HCT116 (cell line): ENCODE results near the gene WASL.

Experiments
- CEBPB ChIP-seq: IDR thresholded peaks from 2 replicates; pipeline ENCODE4 v1.6.1; 2012; ENCODE audit warnings: low read depth
- ELF1 ChIP-seq: IDR thresholded peaks from 2 replicates; pipeline ENCODE4 v1.6.1; 2012; ENCODE audit warnings: low read depth, borderline replicate concordance
- JUND ChIP-seq: IDR thresholded peaks from 2 replicates; pipeline ENCODE4 v1.6.1; 2012
- POLR2A ChIP-seq: IDR thresholded peaks from 2 replicates; pipeline ENCODE4 v1.7.0; 2011; ENCODE audit warnings: borderline replicate concordance; ENCODE audit not compliant: insufficient read depth, insufficient read length; ENCODE audit errors: extremely low read depth
- REST ChIP-seq: IDR thresholded peaks from 2 replicates; pipeline ENCODE4 v1.6.1; 2012; ENCODE audit warnings: low read depth
- SP1 ChIP-seq: IDR thresholded peaks from 2 replicates; pipeline ENCODE4 v1.6.1; 2012; ENCODE audit warnings: low read depth
- TF ChIP-seq, protein P1 (sequence below), 3 experiments: fragments of 200-600 bp in 1 of 3; sonication (generic) in 1 of 3; IDR thresholded peaks in 2 of 3; conservative IDR thresholded peaks in 1 of 3; 2 replicates each; pipeline ENCODE4 v1.5.1; 2012 to 2017; ENCODE audit warnings: low read depth in 2 of 3, low read length in 2 of 3, antibody characterized with exemption in 1 of 3, borderline replicate concordance in 1 of 3, control low read depth in 1 of 3, mild to moderate bottlenecking in 1 of 3, mixed read lengths in 1 of 3, mixed run types in 1 of 3, moderate library complexity in 1 of 3; ENCODE audit not compliant: insufficient read depth in 1 of 3

DNA sequence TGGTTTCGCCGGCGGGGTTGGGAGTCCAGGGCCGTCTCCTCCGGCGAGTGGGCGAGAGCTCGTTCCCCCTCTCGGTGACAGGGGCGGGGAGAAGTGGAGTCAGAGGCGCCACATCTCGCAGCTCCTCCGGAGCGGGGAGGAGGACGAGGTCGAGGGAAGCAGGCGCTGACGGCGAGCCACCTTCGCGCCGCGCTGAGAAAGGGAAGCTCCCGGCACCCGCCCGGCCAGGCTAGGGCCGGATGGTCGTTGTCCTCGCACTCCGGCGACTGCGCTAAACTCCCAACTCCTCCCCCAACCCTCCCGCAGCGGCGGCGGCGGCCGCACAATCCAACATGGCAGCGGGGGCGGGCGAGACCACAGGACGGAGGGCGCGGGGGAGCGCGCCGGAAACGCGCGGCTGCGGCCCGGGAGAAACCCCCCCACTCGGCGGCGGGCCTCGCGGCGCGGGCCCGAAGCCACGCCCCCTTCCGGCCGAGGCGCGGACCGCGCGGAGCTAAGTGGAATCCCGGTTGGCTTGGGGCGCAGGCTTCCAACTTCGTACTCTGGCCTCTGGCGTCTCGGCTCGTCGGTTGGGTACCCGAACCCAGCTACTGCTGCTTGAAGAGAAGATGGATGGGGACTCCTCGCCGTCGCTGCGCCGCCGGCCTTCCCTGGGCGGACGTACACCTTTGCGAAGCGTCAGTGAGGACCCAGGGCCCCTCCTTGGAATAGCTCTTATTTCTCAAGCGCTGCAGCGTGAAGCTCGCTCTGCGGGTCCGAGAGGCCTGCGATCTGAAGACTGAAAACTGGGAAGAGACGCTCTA, at the start of gene WASL:
- TF ChIP-seq, protein P1, sequence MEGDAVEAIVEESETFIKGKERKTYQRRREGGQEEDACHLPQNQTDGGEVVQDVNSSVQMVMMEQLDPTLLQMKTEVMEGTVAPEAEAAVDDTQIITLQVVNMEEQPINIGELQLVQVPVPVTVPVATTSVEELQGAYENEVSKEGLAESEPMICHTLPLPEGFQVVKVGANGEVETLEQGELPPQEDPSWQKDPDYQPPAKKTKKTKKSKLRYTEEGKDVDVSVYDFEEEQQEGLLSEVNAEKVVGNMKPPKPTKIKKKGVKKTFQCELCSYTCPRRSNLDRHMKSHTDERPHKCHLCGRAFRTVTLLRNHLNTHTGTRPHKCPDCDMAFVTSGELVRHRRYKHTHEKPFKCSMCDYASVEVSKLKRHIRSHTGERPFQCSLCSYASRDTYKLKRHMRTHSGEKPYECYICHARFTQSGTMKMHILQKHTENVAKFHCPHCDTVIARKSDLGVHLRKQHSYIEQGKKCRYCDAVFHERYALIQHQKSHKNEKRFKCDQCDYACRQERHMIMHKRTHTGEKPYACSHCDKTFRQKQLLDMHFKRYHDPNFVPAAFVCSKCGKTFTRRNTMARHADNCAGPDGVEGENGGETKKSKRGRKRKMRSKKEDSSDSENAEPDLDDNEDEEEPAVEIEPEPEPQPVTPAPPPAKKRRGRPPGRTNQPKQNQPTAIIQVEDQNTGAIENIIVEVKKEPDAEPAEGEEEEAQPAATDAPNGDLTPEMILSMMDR (IDR thresholded peaks at IDR 0.05 in 2 of 3, conservative IDR thresholded peaks at IDR 0.05 in 1 of 3; ENCODE audit: borderline replicate concordance in 1 of 3, insufficient read depth in 1 of 3, low read depth in 2 of 3, low read length in 2 of 3) = no peak
- TF ChIP-seq REST = no peak
- TF ChIP-seq ELF1 = no peak; the same call in 1 of the 2 replicates
- TF ChIP-seq SP1 = peak; percentile 72
- TF ChIP-seq CEBPB = no peak
- peak; percentile 41; the same call in 1 of the 2 replicates for TF ChIP-seq JUND
- TF ChIP-seq POLR2A = peak; percentile 76
